22Rv1 (cell line): Measurements from ENCODE around the gene TPT1.

Experiments used
- CTCF ChIP-seq: fragments of 450-650 bp; IDR thresholded peaks from 2 replicates; pipeline ENCODE4 v1.5.1; 2017; ENCODE audit warnings: mild to moderate bottlenecking
- ZFX ChIP-seq: fragments of 450-650 bp; IDR thresholded peaks from 2 replicates; pipeline ENCODE4 v1.6.1; 2017; ENCODE audit warnings: antibody characterized with exemption, borderline replicate concordance

- TF ChIP-seq CTCF (no peak), ZFX (no peak)
Observed at GRCh38 chr13:45339399-45339798, 1.6 kb downstream of the TPT1 start.
